HepG2 (cell line): ENCODE results near the gene OTUB2. TPM values are rescaled to one million over a fixed set of nuclear protein-coding genes. Genes with fewer than 3 reads are reported as not detected.

Source experiments
- ARNT ChIP-seq: fragments of 450-650 bp; IDR thresholded peaks from 2 replicates; pipeline ENCODE4 v1.6.1; 2017
- FOXK1 ChIP-seq: sonication (generic); formaldehyde crosslinking; IDR thresholded peaks from 2 replicates; pipeline ENCODE4 v1.4.0; 2020; ENCODE audit warnings: low read depth, missing genetic modification reagents, borderline replicate concordance
- FOXP4 ChIP-seq: sonication (generic); formaldehyde crosslinking; IDR thresholded peaks from 2 replicates; pipeline ENCODE4 v1.4.0; 2020; ENCODE audit warnings: missing genetic modification reagents
- GLMP ChIP-seq: sonication (generic); formaldehyde crosslinking; IDR thresholded peaks from 2 replicates; pipeline ENCODE4 v1.9.0; 2021; ENCODE audit warnings: missing genetic modification reagents, mild to moderate bottlenecking, borderline replicate concordance
- HBP1 ChIP-seq: IDR thresholded peaks from 2 replicates; pipeline ENCODE4 v1.6.1; 2016; ENCODE audit warnings: low read depth, control low read depth
- HNRNPH1 ChIP-seq: fragments of 200-400 bp; formaldehyde crosslinking; optimal IDR thresholded peaks from 2 replicates; pipeline ENCODE3; 2017; ENCODE audit warnings: mild to moderate bottlenecking, low read depth, low read length
- KAT7 ChIP-seq: IDR thresholded peaks from 2 replicates; pipeline ENCODE4 v1.6.1; 2018; ENCODE audit warnings: borderline replicate concordance, missing compliant biosample characterization
- KMT2B ChIP-seq: IDR thresholded peaks from 2 replicates; pipeline ENCODE4 v1.6.1; 2016; ENCODE audit warnings: missing genetic modification reagents, missing compliant biosample characterization
- MAFG ChIP-seq: sonication (generic); formaldehyde crosslinking; IDR thresholded peaks from 2 replicates; pipeline ENCODE4 v1.5.1; 2020; ENCODE audit warnings: mild to moderate bottlenecking, missing genetic modification reagents
- RBM39 ChIP-seq: fragments of 200-400 bp; formaldehyde crosslinking; IDR thresholded peaks from one replicate; pipeline ENCODE4 v1.6.1; 2018; ENCODE audit warnings: antibody characterized with exemption, mild to moderate bottlenecking, low read depth, low read length; ENCODE audit not compliant: poor library complexity, severe bottlenecking
- SNAI1 ChIP-seq: sonication (generic); formaldehyde crosslinking; IDR thresholded peaks from 2 replicates; pipeline ENCODE4 v1.5.0; 2020; ENCODE audit warnings: mild to moderate bottlenecking, missing genetic modification reagents, borderline replicate concordance
- SYNCRIP ChIP-seq: fragments of 200-400 bp; formaldehyde crosslinking; IDR thresholded peaks from 2 replicates; pipeline ENCODE4 v1.6.1; 2018; ENCODE audit warnings: mild to moderate bottlenecking, low read depth, low read length; ENCODE audit not compliant: insufficient read depth
- TRIM22 ChIP-seq: fragments of 450-650 bp; IDR thresholded peaks from 2 replicates; pipeline ENCODE4 v1.6.1; 2017
- XBP1 ChIP-seq: sonication (generic); formaldehyde crosslinking; IDR thresholded peaks from 2 replicates; pipeline ENCODE4 v1.5.0; 2020; ENCODE audit warnings: missing genetic modification reagents
- ZBTB3 ChIP-seq: sonication (generic); formaldehyde crosslinking; IDR thresholded peaks from 2 replicates; pipeline ENCODE4 v1.4.0; 2020; ENCODE audit warnings: low read depth, mild to moderate bottlenecking, moderate library complexity, missing genetic modification reagents, borderline replicate concordance
- ZNF205 ChIP-seq: IDR thresholded peaks from 2 replicates; pipeline ENCODE4 v1.6.1; 2018; ENCODE audit warnings: missing biosample characterization, missing genetic modification reagents
- ZNF275 ChIP-seq: sonication (generic); formaldehyde crosslinking; IDR thresholded peaks from 2 replicates; pipeline ENCODE4 v1.8.0; 2022; ENCODE audit warnings: missing genetic modification reagents, mild to moderate bottlenecking, inconsistent platforms, borderline replicate concordance
- ZNF333 ChIP-seq: sonication (generic); formaldehyde crosslinking; IDR thresholded peaks from 2 replicates; pipeline ENCODE4 v1.4.0; 2020; ENCODE audit warnings: mild to moderate bottlenecking, missing genetic modification reagents, borderline replicate concordance
- ZNF460 ChIP-seq: sonication (generic); formaldehyde crosslinking; IDR thresholded peaks from 2 replicates; pipeline ENCODE4 v1.5.1; 2020; ENCODE audit warnings: missing genetic modification reagents, mild to moderate bottlenecking, borderline replicate concordance
- ZNF678 ChIP-seq: sonication (generic); formaldehyde crosslinking; IDR thresholded peaks from 2 replicates; pipeline ENCODE4 v1.4.0; 2020; ENCODE audit warnings: mild to moderate bottlenecking, missing genetic modification reagents
- ZNF703 ChIP-seq: sonication (generic); formaldehyde crosslinking; IDR thresholded peaks from 2 replicates; pipeline ENCODE4 v1.5.1; 2020; ENCODE audit warnings: missing genetic modification reagents, mild to moderate bottlenecking, moderate library complexity, borderline replicate concordance
- ZNF724P ChIP-seq: sonication (generic); formaldehyde crosslinking; IDR thresholded peaks from 2 replicates; pipeline ENCODE4 v1.8.0; 2022; ENCODE audit warnings: missing genetic modification reagents, borderline replicate concordance
- ZNF749 ChIP-seq: sonication (generic); formaldehyde crosslinking; IDR thresholded peaks from 2 replicates; pipeline ENCODE4 v1.8.0; 2022; ENCODE audit warnings: mild to moderate bottlenecking, missing genetic modification reagents, moderate library complexity, borderline replicate concordance
- ZNF792 ChIP-seq: IDR thresholded peaks from 2 replicates; pipeline ENCODE4 v1.6.1; 2016
- ZZZ3 ChIP-seq: sonication (generic); formaldehyde crosslinking; IDR thresholded peaks from 2 replicates; pipeline ENCODE4 v1.4.0; 2020; ENCODE audit warnings: missing genetic modification reagents, mild to moderate bottlenecking, borderline replicate concordance
- polyA plus RNA-seq, 8 experiments: library from polyadenylated mRNA; depleted of rRNA in 3 of 8; stranded (reverse) in 7 of 8; unstranded in 1 of 8; fragments of >200 nt; fragmentation: Illumina TruSeq in 4 of 8; extraction: Trizol in 4 of 8; gene quantifications; 2 replicates each; pipeline versions ENCODE4 v1.2.1 to v1.2.3, GENCODE V29; 2011 to 2016; ENCODE audit warnings: low read depth in 4 of 8, missing spikeins in 1 of 8, mixed read lengths in 1 of 8; ENCODE audit not compliant: insufficient read depth in 1 of 8
- total RNA-seq, 5 experiments: library from RNA; depleted of rRNA; stranded (reverse); fragments of >200 nt; fragmentation: Illumina TruSeq; extraction: Trizol; gene quantifications; 2 replicates each; pipeline ENCODE4 v1.2.3, GENCODE V29; 2016; ENCODE audit warnings: low read depth in 1 of 5

Gene OTUB2
- total and polyA plus RNA-seq, 2 of the 13 experiments (the other 11 are each of a cell fraction or from before 2014, with no cell fraction given) = 2.2 to 2.4 TPM

GRCh38 chr14:93989939-93990338 is 36.2 kb upstream of the OTUB2 start (continued):
- TF ChIP-seq ZNF275 (CRISPR knock-in tag) = no peak
- no peak for TF ChIP-seq SNAI1 (CRISPR knock-in tag)
- no peak for TF ChIP-seq TRIM22
- no peak for TF ChIP-seq KAT7 (CRISPR knock-in tag)
- no peak for TF ChIP-seq ZNF749 (CRISPR knock-in tag)
- no peak for TF ChIP-seq HNRNPH1
- no peak for TF ChIP-seq SYNCRIP
- TF ChIP-seq FOXK1 = peak; percentile 15; the same call in 1 of the 2 replicates
- no peak for TF ChIP-seq GLMP (CRISPR knock-in tag)
- no peak for TF ChIP-seq ZNF205
- 0 out of 2 replicates have a peak, but pooled peaks have one; percentile 32 for TF ChIP-seq FOXP4
- no peak for TF ChIP-seq HBP1 (CRISPR knock-in tag)
- TF ChIP-seq RBM39 = no peak
- TF ChIP-seq ARNT = no peak
- no peak for TF ChIP-seq ZNF703 (CRISPR knock-in tag)
- TF ChIP-seq ZZZ3 (CRISPR knock-in tag) = no peak
- TF ChIP-seq ZBTB3 = no peak
- TF ChIP-seq ZNF724P (CRISPR knock-in tag) = no peak
- no peak for TF ChIP-seq ZNF460
- no peak for TF ChIP-seq ZNF678 (CRISPR knock-in tag)
- TF ChIP-seq KMT2B (CRISPR knock-in tag) = no peak
- no peak for TF ChIP-seq ZNF333 (CRISPR knock-in tag)
- TF ChIP-seq XBP1 (CRISPR knock-in tag) = no peak
- no peak for TF ChIP-seq ZNF792
- no peak for TF ChIP-seq MAFG
